Vagina (tissue), 2 donors: ENCODE data around the gene SLCO2A1.

Source experiments
- POLR2A ChIP-seq, 2 donors: fragments of 450-650 bp; IDR thresholded peaks; one replicate each; pipeline ENCODE4 v1.6.1; 2017; ENCODE audit warnings: antibody characterized with exemption in 2 of 2, mild to moderate bottlenecking in 2 of 2, moderate library complexity in 2 of 2
- POLR2AphosphoS5 ChIP-seq, 2 donors: sonication (generic); formaldehyde crosslinking; IDR thresholded peaks; one replicate each; pipeline ENCODE4 v1.9.0; 2017; ENCODE audit warnings: antibody characterized with exemption in 2 of 2, mild to moderate bottlenecking in 2 of 2, low read depth in 1 of 2; ENCODE audit not compliant: insufficient read depth in 1 of 2
- TF ChIP-seq, protein P1 (sequence below), 3 experiments: fragments of 450-650 bp in 2 of 3; fragments of 200-600 bp in 1 of 3; sonication (generic) in 1 of 3; IDR thresholded peaks; one replicate each; pipeline ENCODE4 v1.5.1; 2017 to 2019; ENCODE audit warnings: antibody characterized with exemption in 3 of 3, mild to moderate bottlenecking in 2 of 3, moderate library complexity in 2 of 3

DNA sequence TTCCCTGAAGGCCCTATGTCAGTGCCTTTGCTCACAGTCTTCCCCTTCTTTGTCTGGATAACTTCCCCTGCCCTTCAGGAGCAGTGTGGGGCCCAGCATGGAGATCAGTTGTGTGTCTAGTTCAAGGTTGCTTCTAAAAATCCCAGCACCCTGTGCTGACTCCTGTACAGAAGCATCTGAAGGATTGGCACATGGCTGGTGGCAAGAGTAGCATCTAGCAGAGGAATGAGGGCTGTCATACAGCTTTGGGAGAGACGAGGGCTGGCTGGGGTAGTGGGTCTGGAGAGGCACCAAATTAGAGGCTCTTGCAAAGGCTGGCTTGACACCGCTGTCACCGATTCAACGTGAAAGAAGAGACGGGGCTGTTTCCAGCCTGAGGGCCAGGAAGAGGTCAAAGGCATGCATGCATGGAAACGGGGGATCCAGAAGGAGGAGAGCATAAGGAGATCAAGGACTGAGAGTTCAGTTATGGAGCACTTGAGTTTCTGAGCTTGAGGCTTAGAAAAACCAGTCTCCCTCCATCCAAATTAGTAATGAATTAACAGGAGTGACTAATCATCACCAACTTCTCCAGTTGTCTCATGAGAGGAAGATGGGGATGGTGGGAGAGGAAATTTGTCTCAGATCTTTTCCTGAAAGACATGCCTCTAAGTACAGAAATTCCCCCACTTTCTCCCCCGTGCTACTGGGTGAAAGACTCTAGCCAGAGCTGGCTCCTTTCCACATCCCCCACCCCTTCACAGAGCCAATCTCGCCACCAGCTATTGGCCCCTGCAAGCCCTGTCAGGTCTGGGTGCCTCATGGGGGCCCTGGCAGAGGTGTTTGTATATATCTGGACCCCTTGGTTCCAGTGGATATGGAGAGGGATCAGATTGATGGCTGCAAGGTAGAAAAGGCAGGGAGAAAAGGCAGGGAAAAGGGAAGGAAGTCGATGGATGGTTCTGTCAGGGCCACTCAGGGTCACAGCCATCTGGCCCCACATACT, 45.9 kb downstream of the SLCO2A1 start:
- TF ChIP-seq POLR2A (IDR thresholded peaks at IDR 0.05) (no peak), POLR2AphosphoS5 (IDR thresholded peaks at IDR 0.05; ENCODE audit: insufficient read depth in 1 of 2, low read depth in 1 of 2) (no peak)
- TF ChIP-seq, protein P1, sequence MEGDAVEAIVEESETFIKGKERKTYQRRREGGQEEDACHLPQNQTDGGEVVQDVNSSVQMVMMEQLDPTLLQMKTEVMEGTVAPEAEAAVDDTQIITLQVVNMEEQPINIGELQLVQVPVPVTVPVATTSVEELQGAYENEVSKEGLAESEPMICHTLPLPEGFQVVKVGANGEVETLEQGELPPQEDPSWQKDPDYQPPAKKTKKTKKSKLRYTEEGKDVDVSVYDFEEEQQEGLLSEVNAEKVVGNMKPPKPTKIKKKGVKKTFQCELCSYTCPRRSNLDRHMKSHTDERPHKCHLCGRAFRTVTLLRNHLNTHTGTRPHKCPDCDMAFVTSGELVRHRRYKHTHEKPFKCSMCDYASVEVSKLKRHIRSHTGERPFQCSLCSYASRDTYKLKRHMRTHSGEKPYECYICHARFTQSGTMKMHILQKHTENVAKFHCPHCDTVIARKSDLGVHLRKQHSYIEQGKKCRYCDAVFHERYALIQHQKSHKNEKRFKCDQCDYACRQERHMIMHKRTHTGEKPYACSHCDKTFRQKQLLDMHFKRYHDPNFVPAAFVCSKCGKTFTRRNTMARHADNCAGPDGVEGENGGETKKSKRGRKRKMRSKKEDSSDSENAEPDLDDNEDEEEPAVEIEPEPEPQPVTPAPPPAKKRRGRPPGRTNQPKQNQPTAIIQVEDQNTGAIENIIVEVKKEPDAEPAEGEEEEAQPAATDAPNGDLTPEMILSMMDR (IDR thresholded peaks at IDR 0.05) = no peak
